HT-29 (cell line): ENCODE results near the gene RNPS1. TPM values are rescaled to one million over a fixed set of nuclear protein-coding genes. Genes with fewer than 3 reads are reported as not detected.
"Not testable (repeated sequence)": the region's sequence is repeated elsewhere in the genome, so short reads cannot be mapped to it uniquely, and the experiment has no call there.

Source experiments
- DNase-seq: peaks from one replicate; pipeline ENCODE4 v3.0.0-alpha.2; 2015; ENCODE audit warnings: low spot score
- total RNA-seq: library from RNA; depleted of rRNA; stranded (reverse); fragments of >200 nt; shearing (Covaris generic); gene quantifications from 2 replicates; pipeline ENCODE4 v1.2.3, GENCODE V29; 2014

The RNPS1 gene
- total RNA-seq, 1 experiment from 2014 or later = 226 TPM

DNA sequence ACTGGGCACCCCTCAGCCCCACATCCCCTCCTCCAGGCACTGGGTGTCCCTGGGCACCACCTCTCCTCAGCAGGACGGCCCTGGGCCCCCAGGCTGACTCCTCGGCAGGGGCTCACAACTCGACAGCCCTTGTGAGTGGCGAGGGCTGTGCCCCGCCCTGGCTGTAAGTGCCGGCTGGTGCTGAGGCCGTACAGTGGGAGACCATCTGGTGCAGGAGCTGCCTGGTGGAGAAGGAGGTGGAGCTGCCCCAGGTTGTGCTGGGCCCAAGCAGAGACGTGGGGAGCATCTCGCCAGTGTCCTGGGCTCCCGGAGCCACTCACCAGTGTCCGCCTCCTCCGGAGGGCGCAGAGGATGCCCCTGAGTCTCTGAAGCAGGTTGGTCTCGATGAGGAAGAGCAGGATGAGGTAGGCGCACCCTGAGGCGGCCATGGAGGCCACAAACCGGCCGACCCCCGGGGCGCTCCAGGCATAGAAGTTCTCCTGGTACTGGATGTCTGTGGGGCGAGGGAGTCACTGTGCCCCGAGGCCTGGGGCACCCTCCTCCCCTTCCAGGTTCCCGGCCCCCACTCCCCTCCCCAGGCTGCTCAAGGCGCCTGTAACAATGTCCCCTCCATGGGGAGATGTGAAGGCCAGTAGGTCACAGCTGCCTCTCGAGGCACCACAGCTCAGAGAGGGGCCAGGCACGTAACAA lies 15.1 kb upstream of the RNPS1 start:
- DNase-seq = no peak

DNA sequence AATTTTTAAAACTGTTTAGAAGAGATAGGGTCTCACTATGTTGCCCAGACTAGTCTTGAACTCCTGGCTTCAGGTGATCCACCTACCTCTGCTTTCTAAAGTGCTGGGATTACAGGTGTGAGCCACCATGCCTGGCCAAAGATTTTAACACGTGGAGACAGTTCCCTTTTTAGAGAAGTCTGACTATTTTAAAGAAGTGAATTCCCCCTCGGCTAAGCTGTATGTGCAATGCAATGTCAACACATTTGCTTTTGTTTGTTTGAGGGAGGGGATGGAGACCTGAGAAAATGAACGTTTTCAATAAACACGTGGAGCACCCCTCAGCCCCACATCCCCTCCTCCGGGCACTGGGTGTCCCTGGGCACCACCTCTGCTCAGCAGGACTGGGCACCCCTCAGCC lies 14.3 kb upstream of the RNPS1 start:
- DNase-seq = no peak

- DNase-seq = no peak
Observed at GRCh38 chr16:2280981-2281542, 13.1 kb upstream of the RNPS1 start.

GRCh38 chr16:2280461-2280860 lies 12.5 kb upstream of the RNPS1 start:
- no peak for DNase-seq

GRCh38 chr16:2278956-2279800 lies 11.3 kb upstream of the RNPS1 start:
- DNase-seq = no peak

DNA sequence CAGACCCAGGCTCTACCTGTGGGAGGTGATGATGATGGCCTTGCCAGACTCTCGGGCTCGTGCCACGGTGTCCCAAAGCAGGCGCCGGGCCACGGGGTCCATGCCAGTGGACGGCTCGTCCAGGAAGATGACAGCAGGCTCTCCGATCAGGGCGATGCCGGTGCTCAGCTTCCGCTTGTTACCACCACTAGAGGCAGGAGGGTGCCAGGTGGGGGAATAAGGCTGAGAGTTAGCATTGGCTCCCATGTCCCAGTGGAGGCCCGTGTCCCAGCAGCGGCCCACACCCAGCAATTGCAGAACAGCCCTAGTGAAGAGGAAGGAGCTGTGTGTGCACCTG lies 10.3 kb upstream of the RNPS1 start:
- DNase-seq = peak; percentile 23

- DNase-seq = no peak
Observed at GRCh38 chr16:2277466-2278271, 9.7 kb upstream of the RNPS1 start.

GRCh38 chr16:2276368-2277195 lies 8.7 kb upstream of the RNPS1 start:
- DNase-seq = no peak

GRCh38 chr16:2275476-2276367 lies 7.8 kb upstream of the RNPS1 start:
- no peak for DNase-seq

GRCh38 chr16:2273931-2274330 lies 6.0 kb upstream of the RNPS1 start:
- no peak for DNase-seq

DNA sequence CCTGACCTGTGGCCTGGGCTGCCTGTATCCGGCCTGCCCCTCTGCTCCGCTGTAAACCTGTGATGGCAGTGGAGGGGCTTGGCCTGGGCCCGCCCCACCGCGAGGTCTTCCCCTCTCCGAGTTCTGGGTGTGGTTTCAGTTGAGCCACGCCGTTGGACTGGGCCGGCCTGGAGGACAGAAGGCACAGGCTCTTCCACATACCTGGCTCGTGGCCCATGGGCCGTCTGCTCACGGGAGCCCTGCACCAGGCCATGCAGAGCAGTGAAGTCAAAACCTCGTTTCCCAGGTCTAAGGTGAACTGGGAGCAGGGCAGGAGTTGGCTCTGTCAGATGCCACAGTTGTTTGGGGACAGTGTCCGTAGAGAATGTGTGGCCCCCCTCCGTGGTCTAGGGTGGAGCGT lies 5.6 kb upstream of the RNPS1 start:
- DNase-seq = no peak

DNA sequence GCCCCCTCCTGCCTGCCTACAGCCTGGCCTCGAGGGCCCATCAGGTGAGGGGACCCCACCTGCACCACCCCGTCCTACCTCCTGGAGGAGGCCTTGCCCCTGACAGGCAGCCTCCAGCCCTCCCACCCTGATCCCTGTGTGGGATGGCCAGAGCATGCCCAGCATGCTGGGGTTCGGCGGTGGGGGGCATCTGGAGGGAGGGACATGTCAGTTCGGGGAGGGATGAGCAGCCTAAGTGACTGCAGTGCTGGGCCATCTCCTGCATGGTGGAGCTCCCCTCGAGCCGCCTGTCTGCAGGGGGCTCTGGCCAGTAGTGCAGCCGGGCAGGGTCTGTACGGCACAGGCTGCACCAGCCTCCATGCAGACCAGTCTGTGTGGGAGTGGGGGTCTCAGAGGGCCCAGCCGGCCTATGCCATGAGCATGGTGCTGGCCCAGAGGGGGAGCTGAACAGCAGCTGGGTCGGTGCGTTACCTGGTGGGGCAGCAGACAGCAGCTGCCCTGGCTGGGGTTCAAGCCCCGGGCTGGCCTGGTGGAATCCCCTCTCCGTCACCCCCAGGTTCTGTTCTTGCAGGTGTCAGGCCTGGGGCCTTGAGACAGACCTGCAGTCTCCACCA lies 4.0 kb upstream of the RNPS1 start:
- DNase-seq = no peak

DNA sequence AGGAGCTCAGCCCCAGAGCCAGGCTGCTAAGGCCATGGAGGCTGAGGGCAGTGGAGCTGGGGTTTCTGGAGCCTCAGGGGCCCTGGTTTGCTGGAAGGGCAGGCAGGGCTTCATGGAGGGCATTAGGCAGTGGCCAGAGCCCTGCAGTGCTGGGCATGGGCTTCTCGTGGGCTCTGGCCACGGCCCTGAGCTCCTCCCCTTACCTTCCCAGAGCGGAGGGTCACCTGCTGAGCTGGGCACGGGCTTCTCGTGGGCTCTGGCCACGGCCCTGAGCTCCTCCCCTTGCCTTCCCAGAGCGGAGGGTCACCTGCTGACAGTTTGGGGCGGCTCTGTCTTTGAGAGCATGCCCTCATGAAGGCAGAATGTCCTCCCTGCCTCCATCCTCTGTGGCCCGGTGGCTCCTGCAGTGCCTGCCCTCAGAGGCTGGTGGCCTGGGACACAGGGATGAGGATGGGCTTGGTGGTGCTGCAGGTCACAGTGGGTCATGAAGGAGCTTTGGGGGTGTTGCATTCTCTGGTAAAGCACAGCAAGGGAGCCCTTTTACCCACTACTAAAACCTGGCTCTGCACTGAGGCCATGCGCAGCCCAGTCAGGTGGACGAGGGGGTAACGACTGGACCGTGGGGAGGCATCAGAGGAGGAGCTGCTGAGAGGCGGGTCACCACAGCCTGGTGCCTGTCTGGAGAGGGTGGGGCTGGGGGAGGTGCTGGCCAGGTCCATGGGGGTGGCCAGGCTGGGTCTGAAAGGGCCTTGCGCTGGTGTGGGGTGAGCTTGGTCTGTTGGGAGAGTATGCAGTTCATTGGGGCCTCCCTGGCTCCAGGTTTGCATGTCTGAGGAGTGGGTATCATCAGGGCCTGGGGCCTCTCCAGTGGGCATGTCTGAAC lies 2.9 kb upstream of the RNPS1 start:
- DNase-seq = no peak

DNA sequence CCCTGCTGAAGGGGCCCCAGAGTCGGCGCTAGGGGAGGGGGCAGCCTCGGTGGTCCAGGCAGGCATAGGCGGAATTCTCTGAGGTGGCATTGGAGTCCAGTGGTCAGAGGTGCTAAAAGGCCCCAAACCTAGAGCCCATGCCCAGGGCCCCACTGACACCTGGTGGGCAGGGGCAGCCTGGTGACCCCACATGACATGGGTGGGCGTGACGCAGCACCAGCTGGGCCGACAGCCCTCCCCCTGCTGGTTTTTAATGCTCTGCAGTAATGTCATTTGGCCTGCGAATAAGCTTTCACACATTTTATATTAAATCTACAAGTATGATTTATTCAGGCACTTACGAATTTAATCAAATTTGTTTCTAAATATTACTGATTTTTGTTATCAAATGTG lies 2.1 kb upstream of the RNPS1 start:
- DNase-seq = no peak

- not testable (repeated sequence) for DNase-seq
Observed at GRCh38 chr16:2267505-2267912, 417 bp downstream of the RNPS1 start.

DNA sequence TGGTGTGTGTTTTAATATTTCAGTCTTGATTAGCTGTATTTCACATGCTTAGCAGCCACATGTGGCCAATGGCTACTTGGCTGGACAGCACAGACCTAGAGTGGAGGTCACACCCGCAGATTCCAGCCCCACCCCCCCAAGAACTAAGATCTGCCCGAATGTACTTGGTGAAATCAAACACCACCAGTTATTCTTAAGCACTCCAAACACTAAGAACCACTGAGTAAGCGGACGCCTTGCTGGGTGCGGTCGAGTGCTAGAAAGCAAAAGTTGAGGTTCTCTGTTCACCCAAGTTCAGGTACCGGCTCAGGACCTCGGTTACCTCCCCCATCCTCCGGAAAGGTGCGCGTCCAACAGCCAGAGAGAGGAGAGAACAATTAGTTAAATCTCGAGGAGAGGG lies 1.0 kb downstream of the RNPS1 start:
- peak; percentile 43 for DNase-seq

DNA sequence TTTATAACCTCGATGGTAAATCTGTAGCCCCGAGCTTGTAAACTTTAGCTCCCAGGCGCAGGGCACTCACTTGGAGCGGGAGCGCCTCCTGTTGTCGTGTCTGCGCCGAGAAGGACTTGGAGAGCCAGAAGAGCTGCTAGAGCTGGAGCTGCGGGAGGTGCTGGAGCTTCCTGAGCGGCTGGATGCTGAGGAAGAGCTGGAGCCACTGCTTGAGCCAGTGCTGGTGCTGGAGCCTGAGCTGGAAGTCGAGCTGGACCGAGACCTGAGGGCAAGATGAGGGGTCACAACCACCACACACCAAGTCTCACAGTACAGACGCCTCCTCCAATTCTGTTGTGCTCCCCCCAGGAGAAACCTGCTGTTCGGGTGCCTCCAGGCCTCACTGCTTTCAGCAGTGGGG lies 4.9 kb downstream of the RNPS1 start:
- not testable (repeated sequence) for DNase-seq

DNA sequence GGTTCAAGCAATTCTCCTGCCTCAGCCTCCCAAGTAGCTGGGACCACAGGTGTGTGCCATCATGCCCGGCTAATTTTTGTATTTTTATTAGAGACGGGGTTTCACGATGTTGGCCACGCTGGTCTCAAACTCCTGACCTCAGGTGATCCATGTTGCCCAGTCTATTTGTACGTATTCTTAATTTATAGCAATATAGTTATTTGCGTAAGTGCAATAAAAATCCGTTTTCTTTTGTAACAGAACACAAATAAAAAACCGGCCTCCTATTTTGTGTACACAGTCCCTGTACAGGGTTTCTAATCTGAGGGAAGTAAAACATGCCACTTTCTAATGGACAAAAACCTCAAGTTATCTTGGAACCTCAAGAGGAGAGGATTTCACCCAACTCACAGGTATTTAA lies 7.7 kb downstream of the RNPS1 start:
- DNase-seq = no peak

DNA sequence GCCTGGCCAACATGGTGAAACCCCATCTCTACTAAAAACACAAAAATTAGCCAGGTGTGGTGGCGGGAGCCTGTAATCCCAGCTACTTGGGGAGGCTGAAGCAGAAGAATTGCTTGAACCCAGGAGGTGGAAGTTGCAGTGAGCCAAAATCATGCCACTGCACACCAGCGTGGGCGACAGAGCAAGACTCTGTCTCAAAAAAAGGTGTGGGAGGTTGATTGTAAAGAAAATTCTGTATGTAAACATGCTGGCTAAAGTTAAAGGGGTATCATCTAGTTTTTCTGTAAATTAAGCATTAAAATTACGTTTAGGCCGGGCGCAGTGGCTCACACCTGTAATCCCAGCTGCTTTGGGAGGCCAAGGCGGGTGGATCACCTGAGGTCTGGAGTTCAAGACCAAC lies 9.4 kb downstream of the RNPS1 start:
- not testable (repeated sequence) for DNase-seq
